SIG-M5 (cell line): ENCODE data around the gene LRP2.
"Not testable (repeated sequence)": the region's sequence is repeated elsewhere in the genome, so short reads cannot be mapped to it uniquely, and the experiment has no call there.

ENCODE experiments used
- DNase-seq: peaks from one replicate; lab custom pipeline; 2025; lab: John Stamatoyannopoulos, UW

LRP2 gene

DNA sequence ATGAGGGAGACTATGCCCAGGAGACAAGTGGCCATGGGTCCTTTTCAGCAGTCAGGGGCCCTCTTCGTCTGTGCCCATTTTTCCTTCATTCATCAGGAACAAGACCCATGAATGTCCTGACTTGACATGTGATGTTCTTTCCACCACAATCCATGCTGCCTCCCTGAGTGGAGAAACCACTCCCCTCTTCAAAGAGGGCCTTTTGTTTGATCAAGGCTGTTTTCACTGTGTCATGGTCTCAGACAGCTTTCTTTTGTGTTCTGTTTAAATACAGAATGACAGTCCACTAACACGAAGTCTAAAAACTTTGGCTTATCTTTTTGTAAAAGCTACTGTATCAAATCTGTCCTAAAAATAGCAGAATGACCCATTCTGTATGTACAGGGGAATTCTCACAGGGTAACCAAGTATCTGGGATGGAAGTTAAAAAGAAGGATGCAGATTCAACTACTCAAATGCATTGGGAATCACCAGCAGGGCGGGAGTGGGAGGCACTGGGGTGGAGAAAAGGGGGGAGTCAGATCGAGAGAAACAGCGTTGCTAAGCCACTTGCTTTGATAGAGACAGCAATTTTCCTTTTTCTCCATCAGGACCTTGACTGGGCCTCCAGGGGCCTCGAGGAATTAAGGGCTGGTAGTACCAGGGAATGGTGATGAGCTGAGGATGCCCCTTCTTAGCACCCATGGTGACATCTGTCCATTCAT, 13.9 kb downstream of the LRP2 start:
- DNase-seq, result no peak

DNA sequence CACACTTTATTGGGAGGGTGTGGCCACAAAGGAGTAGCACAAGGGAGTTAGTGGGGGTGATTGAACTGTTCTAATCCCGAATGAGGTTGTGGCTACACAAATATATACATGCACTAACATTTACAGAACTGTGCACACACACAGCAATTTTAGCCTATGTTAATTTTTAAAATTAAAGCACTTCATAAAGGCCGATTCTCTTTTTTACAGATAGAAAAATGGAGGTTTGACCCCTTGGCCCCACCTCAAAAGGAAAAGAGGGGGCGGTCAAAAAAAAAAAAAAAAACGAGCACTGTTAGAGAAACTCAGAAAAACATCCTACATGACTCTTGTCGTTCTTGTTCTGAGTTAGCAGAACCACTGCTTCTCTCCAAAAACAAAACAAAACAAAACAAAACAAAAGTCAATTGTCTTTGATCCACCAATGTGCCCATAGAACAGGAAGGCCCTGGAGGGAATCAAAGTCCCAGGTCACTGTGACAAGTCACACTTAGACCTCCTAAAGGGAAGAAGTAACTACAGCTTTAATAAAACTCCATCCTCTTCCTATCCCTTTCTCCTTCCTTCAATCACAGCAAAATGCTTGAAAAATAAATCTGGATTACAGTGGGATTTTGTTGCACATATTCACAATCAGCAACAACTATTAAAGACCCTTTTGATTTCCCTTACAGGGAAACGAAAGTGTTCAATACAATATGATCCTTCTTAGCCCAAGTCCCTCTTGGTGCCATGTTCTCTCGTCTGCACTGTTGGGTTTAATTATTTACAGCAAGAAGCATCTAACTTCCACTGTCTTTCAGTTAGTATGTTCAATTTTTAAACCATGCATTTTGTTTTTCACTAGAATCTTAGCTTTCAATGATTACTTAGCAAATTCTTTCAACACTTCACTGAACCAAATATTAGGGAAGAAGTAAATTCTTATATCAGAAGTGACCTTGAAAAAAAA, 16.6 kb downstream of the LRP2 start:
- no peak for DNase-seq

DNA sequence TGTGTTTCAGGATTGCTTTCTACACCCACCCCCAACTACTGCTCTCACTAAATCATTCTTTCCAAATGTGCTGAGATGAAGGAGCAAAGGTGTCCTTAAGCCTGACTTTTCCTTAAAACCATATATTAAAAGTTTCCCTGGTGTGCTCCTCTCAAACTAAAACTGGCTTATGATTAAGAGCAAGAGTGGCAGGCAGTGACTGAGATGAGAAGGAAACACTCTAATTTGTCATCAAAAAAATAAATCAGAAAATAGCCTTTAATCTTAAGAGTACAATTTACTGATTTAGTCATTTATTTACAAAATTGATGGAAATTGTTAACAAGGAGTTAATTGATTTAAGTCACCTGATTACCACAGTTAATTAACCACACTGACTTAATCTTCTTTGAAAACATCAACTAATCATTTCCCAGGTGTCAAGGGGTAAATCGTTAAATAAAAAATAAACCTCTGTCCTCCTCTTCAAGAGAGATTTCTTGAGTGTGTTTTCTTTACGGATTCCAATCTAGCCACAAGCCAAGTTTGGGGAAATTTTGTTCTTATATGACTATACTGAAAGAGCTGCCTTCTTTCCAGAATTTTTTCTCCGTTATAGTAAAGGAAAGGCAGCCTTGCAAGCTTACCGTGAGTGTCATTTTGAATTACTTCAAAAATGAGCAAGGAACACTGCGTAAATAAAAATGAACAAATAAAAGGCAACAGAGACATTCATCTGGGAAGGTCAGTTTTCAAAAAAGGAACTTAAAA, 17.4 kb downstream of the LRP2 start:
- no peak for DNase-seq

DNA sequence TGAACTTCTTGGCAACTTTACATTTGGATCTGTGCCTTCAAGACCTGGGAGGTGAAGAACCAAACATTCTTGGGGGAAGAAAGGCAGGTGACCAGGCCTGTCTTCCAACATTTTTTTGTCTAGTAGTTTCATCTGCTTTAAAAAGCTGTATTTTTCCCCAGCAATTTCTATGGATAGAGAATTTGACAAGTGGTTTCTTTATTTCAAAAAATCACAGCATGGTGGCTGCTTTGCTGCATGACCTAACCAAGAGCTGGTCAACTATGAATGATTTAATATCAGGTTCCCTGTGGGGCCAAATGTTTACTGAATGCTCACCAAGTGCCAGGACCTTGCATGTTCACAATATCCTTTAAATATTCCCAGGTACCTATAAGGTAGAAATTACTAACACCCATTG, 19.1 kb downstream of the LRP2 start:
- no peak for DNase-seq

DNA sequence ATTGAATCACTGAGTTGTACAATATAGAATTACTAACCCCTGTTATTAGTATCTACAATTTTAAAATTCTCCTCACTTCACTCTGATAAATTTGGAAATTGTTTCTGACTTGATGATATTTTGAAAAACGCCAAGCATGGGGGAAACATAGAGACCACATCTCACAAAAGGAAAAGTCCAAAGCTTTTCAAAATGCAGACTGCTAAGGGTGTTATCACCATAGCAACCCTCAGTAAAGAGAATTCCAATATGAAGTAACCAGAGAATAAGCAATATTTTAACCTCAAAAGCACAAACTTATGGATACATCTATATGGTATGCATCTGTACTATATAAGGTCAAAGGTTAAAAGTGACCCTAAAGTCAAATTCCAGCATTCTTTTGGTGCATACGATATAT, 22.7 kb downstream of the LRP2 start:
- no peak for DNase-seq

DNA sequence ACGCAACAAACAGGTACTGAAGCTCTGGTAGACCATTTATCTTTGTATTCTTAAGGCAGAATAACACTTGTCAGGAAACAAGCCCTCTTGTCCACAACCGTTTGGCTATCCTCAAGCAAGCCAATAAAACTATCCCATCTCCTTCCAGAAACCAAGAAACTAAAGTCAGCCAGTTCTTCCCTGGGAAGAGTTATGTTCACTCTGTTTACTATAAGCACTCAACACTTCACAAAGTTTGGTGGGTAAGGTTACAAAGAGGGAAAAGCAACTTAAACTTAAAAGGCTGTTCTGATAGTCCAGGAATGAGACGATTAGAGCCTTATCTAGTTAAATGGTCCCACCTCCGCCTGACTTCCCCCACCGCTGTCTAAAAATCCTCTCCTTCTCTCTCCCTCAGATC, 25.6 kb downstream of the LRP2 start:
- DNase-seq, result no peak

DNA sequence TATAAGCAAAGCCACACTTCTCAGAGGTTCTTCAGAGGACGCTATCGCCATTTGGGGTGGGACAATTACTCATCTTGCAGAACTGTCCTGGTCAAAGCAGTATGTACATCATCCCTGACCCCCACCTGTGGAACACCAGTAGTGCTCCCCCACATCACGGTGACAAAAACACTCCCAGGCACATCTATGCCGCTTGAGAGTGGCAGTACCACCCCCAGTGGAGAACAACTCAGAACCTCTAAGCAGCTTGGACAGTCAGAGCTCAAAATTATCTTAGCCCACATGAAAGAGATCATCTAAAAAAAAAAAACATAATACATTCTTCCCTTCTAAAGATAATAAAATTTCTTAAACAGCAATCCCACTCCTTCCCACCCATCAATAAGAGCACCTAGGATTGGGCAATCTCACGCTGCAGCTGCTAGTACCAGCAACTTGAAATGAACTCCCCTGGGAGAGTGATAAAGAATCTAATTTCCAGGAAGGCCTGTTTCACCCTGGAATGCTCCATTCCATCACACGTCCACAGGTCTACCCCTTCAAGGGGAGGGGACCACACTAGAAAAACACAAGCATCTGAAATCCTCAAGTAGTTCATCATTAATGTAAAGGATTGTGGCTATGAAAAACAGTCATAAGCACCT, 31.7 kb downstream of the LRP2 start:
- DNase-seq, result no peak

DNA sequence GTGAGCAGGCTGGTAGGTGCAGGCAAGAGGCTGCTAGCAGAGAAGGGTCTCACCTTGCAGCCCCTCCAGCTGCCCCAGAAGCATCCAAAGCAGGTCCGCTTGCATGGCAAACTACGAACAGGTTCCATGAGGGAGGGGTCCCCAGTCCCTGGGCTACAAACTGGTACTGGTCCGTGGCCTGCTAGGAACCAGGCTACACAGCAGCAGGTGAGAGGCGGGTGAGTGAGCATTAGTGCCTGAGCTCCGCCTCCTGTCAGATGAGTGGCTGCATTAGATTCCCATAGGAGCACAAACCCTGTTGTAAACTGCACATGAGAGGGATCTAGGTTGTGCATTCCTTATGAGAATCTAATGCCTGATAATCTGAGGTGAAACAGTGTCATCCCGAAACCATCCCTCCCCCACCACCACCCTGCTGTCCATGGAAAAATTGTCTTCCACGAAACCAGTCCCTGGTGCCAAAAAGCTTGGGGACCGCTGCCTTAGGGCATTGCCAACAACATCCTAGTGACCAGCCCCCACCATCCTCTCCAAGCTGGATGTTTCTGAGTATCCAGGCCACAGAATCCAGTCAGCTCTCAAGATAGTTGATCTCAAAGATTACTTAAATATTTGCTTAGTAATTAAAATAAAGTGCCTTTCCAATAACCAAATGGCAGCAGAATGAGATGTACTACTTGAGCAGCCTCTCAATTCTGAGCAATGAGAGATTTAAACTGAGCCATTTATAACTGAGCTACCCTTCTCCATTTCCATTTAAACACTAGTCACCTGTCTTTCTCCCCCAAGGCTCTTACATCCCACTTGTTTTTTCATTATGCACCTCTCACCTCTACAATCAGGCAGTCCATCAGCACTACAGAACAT, 32.4 kb downstream of the LRP2 start:
- DNase-seq, result no peak

DNA sequence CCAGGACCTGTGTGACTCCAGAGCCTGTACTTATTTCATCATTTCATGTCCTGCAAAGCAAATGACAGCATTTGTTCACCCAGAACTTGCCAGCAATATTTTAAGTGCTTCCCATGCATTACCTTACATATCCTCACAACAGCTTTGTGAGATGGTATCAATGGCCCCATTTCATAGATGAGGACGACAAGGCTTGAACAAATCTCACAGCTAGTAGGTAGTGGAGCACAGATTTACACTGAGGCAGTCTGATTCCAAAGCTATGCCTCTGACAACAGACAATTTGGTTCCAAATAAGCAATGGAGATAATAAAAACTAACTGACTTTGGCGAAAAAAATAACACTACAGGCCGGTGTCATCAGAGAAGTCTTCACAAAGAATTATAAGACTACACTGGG, 33.5 kb downstream of the LRP2 start:
- no peak for DNase-seq

DNA sequence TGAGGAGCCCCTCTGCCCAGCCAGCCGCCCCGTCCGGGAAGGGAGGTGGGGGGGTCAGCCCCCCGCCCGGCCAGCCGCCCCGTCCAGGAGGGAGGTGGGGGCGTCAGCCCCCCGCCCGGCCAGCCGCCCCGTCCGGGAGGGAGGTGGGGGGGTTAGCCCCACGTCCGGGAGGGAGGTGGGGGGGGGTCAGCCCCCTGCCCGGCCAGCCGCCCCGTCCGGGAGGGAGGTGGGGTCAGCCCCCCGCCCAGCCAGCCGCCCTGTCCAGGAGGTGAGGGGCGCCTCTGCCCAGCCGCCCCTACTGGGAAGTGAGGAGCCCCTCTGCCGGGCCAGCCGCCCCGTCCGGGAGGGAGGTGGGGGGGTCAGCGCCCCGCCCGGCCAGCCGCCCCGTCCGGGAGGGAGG, 34.5 kb downstream of the LRP2 start:
- not testable (repeated sequence) for DNase-seq

DNA sequence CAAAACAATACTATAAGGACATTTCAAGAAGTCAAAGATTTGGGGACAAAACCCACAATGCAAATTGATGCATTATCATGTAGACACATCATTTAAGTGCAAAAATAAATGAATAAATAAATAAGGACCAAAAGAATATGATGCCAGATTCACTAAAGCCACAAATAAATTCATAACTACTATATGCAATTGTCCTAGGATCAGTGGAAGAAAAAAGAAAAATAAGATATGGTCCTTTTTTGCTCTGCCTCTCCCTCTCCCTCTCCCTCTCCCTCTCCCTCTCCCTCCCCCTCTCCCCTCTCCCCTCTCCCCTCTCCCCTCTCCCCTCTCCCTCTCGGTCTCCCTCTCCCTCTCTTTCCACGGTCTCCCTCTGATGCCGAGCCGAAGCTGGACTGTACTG, 36.4 kb downstream of the LRP2 start:
- DNase-seq, result not testable (repeated sequence)

DNA sequence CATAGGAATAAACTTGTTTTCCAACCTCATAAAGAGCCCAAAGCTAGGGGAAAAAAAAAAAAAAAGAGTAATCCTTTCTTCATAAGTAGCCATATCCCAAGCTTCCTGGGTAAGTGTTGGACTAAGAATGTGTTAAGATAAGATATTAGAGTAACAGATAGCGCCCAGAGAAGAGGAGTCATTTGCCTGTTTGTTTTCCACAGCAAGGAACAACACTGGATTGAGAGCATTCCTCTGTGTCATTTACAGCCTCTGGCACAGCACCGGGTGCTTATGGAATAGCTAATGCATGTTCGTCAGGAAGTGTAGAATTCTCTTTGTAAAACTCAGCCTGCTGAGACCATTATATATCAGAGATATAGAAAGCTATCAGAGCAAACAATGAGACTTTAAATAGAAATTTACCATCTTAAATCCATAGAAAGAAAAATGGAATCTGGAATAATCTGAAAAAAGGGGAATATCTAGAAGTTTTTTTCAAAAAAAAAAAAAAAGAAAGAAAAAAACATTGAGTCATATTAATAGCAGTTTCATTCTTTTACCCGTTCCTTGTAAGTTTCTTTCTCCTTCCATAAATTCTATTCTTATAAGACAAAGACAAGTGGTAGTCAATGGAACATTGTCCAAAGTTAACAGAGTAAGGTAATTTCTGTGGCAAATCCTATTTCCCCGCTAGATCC, 37.6 kb downstream of the LRP2 start:
- DNase-seq, result no peak

DNA sequence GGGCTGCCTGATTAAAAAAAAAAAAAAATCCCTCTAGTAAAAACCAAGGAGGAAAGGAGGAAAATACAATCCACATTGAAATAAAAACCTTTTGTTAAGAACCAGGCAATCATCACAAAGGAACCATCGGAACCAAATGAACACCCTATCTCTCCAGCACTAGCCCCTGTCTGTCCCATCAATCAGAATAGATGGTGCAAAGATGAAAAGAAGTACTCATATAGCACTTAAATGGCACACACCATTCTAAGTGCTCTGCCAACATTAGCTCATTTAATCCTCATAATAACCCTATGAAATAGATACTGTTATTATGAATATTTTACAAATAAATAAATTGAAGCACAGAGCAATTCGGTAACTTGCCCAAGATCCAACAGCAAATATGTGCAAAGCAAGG, 38.5 kb downstream of the LRP2 start:
- DNase-seq, result no peak

DNA sequence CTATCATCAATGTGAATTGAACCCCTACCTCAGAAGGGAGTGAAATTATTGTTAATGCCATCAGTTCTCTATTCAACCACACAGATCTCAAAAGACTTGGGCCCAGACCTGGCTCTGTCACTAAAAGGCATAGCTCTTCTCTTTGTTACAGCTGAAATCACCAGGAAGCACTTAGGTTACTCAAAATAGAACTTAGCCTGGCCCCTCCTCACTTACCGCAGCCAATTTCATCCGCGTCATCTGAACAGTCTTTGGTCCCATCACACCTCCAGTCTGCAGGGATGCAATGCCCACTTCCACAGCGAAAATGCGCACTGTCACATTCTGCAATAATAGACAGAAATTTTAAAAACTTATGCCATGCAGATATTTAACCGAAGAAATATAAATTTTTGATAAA, 41.8 kb downstream of the LRP2 start:
- DNase-seq, result no peak

DNA sequence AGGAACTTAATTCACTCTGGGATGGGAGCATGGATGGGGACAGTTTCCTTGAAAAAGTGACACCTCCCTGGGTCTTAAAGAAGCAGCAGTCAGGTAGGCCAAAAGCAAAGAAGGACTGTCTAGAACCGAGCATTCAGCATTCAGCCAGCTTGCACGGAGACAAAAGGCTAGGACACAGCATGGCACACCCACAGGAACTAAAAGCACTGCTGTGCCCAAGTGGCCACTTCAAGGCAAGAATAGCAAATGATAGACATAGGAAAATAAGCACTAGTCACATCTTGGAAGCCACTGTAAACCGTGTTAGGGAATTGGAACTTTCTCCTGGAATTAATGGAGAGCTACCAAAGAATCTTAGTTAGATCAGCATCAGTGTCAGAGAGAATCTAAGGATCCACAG, 47.0 kb downstream of the LRP2 start:
- no peak for DNase-seq

DNA sequence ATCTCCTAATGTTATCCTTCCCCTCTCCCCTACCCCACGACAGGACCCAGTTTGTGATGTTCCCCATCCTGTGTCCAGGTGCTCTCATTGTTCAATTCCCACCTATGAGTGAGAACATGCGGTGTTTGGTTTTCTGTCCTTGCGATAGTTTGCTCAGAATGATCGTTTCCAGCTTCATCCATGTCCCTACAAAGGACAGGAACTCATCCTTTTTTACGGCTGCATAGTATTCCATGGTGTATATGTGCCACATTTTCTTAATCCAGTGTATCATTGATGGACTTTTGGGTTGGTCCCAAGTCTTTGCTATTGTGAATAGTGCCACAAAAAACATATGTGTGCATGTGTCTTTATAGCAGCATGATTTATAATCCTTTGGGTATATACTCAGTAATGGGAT, 54.0 kb downstream of the LRP2 start:
- DNase-seq, result not testable (repeated sequence)

DNA sequence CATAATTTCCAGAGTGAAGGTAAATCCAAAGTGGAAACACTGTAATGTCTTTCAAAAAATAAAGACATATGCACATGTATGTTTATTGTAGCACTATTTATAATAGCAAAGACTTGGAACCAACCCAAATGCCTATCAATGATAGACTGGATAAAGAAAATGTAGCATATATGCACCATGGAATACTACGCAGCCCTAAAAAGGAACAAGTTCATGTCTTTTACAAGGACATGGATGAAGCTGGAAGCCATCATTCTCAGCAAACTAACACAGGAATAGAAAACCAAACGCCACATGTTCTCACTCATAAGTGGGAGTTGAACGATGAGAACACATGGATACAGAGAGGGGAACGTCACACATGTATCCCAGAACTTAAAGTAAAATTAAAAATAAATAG, 57.6 kb downstream of the LRP2 start:
- DNase-seq, result not testable (repeated sequence)

DNA sequence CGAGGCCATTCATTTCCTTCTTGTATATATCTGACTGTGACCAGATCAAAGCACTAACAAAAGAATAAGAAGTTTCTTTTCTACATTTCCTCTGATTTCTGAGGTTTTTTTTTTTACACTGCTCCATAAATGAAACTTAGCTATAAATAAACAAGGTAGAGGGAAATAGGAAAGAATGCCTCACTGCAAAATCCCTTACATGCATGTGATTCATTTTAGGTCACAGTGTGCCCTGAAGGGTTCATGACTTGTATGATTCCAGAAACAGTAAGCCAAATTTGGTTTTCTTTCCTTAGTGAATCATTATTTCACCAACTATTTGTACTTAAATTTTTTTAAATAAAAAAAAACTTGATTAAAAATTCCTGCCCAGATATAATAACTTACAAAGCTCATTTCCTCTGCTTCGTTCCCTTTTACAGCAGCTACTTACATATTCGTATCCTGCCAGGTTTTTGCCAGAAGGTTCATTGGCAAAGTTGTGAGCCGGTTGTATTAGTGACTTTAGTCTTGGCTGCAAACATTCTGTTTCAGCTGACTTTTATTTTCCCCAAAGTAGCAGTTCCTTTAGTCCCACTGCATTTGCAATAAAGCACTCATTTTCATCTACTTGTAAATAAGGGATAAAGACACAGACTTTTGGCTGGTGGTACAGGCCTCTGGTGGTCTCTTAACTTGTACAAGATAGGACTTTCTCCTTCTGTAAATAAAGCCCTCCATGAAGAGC, 58.6 kb downstream of the LRP2 start:
- DNase-seq, result no peak

DNA sequence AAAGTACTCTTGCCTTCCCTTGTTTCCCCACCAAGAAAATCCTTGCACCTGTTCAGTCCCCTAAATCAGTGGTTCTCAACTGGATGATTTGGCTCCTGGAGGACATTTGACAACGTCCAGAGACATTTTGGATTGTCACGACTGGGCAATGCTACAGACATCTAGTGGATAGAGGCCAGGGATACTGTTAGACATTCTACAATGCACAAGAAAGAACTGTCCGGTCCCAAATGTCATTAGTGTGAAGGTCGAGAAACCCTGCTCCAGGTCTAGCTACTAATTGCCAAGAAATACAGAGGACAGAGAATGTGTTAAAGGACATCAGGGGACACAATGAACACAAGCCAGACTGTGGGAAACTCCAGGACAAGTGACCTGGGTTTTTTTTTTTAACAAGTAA, 60.0 kb downstream of the LRP2 start:
- DNase-seq, result no peak
